22Rv1 (cell line): Measurements from ENCODE around the gene SMIM44.

Experiments
- ZFX ChIP-seq: fragments of 450-650 bp; IDR thresholded peaks from 2 replicates; pipeline ENCODE4 v1.6.1; 2017; ENCODE audit warnings: antibody characterized with exemption, borderline replicate concordance
- TF ChIP-seq, protein P1 (sequence below): fragments of 450-650 bp; IDR thresholded peaks from 2 replicates; pipeline ENCODE4 v1.5.1; 2017; ENCODE audit warnings: mild to moderate bottlenecking

DNA sequence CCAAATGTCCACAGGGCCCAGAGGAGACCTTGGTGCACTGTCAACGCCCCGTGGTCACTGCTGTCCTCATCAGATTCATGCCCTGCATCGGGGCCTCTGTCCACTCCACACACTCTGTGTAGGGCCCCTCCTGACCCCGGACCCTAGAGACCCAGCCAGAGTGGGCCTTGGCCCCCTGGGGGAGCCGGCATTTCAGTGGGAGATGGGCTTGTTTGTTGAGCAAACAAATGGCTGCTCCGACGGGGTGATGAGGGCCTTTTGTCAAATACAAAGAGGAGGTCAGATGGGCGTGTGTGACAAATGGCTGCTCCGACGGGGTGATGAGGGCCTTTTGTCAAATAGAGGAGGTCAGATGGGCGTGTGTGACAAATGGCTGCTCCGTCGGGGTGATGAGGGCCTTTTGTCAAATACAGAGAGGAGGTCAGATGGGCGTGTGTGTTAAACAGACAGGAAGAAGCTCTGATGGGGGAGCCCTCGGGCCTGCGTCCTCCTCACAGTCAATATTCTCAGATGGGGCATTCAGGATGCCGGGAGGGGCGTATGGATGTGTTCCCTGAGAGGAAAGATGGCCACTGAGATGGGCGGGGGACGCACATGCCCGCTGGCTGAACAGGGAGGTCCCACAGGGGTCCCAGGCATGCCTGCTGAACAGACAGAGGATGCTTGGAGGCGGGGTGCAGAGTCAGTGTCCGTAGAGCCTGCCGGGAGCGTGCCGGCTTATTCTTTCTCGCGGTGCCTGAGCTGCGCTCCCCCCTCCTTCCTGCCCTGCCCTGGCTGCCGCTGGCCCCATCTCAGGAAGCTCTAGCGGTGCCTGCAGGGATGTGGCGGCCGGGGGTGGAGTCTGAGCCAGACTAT is 39.2 kb downstream of the SMIM44 start:
- TF ChIP-seq, protein P1, sequence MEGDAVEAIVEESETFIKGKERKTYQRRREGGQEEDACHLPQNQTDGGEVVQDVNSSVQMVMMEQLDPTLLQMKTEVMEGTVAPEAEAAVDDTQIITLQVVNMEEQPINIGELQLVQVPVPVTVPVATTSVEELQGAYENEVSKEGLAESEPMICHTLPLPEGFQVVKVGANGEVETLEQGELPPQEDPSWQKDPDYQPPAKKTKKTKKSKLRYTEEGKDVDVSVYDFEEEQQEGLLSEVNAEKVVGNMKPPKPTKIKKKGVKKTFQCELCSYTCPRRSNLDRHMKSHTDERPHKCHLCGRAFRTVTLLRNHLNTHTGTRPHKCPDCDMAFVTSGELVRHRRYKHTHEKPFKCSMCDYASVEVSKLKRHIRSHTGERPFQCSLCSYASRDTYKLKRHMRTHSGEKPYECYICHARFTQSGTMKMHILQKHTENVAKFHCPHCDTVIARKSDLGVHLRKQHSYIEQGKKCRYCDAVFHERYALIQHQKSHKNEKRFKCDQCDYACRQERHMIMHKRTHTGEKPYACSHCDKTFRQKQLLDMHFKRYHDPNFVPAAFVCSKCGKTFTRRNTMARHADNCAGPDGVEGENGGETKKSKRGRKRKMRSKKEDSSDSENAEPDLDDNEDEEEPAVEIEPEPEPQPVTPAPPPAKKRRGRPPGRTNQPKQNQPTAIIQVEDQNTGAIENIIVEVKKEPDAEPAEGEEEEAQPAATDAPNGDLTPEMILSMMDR: no peak
- TF ChIP-seq ZFX: no peak
